Panc1 (cell line): ENCODE measurements around the gene LRSAM1. TPM values are rescaled to one million over a fixed set of nuclear protein-coding genes. Genes with fewer than 3 reads are reported as not detected.

Source experiments
- ATAC-seq: fragments of 200-7000 bp; cut with Tn5 transposase; 2 replicates; pipeline ENCODE4 v1.9.1; 2020; ENCODE audit warnings: mild to moderate bottlenecking, moderate library complexity
- BruUV-seq: library from RNA; stranded (reverse); fragments of 400-500 nt; replicated peaks from 2 replicates; lab custom pipeline; 2021; lab: Mats Ljungman, UMichigan
- CTCF ChIA-PET: fragments of 300-600 bp; sonication (Branson Sonifier 250); formaldehyde crosslinking; loops from one replicate; lab custom pipeline; 2022; ENCODE audit warnings: antibody characterized with exemption; lab: Charles Lee
- POLR2A ChIA-PET: fragments of 300-600 bp; sonication (Branson Sonifier 250); formaldehyde crosslinking; loops from one replicate; lab custom pipeline; 2022; ENCODE audit warnings: antibody characterized with exemption; lab: Charles Lee
- DNase-seq: peaks from one replicate; pipeline ENCODE4 v3.0.0-alpha.2; 2010; ENCODE audit warnings: low read depth, low spot score
- H3K27ac ChIP-seq: 2 replicates; pipeline ENCODE4 v1.5.1; 2011; ENCODE audit warnings: mild to moderate bottlenecking, low read length, inconsistent platforms
- H3K27me3 ChIP-seq: fragments of 200-500 bp; sonication (Bioruptor generic); 2 replicates; pipeline ENCODE4 v1.6.0; 2014; ENCODE audit warnings: low read length, inconsistent platforms; ENCODE audit not compliant: control insufficient read depth, insufficient read depth
- H3K36me3 ChIP-seq: fragments of 200-500 bp; sonication (Bioruptor generic); 2 replicates; pipeline ENCODE4 v1.5.1; 2014; ENCODE audit warnings: inconsistent platforms, mild to moderate bottlenecking, low read length, moderate library complexity; ENCODE audit not compliant: control insufficient read depth, insufficient read depth
- H3K4me1 ChIP-seq: 2 replicates; pipeline ENCODE4 v1.5.1; 2011; ENCODE audit warnings: inconsistent platforms, mild to moderate bottlenecking, low read length, moderate library complexity; ENCODE audit not compliant: control insufficient read depth, insufficient read depth
- H3K4me3 ChIP-seq, 2 experiments: 2 replicates each; pipeline ENCODE4 v1.5.1; 2011 to 2012; ENCODE audit warnings: low read depth in 2 of 2, low read length in 2 of 2, mild to moderate bottlenecking in 2 of 2, inconsistent platforms in 1 of 2, moderate library complexity in 1 of 2
- H3K9me3 ChIP-seq: fragments of 200-500 bp; sonication (Bioruptor generic); 2 replicates; pipeline ENCODE4 v1.5.1; 2014; ENCODE audit warnings: low read depth, mild to moderate bottlenecking, inconsistent platforms, low read length, moderate library complexity; ENCODE audit not compliant: control insufficient read depth, insufficient read depth
- CTCF ChIP-seq: fragments of 450-650 bp; IDR thresholded peaks from 2 replicates; pipeline ENCODE4 v1.5.1; 2017; ENCODE audit warnings: mild to moderate bottlenecking
- POLR2AphosphoS5 ChIP-seq: IDR thresholded peaks from 2 replicates; pipeline ENCODE4 v1.6.1; 2012; ENCODE audit warnings: mild to moderate bottlenecking, low read depth, low read length, moderate library complexity
- REST ChIP-seq, 2 experiments: IDR thresholded peaks; 2 replicates each; pipeline ENCODE4 v1.6.1; 2011 to 2012; ENCODE audit warnings: low read depth in 2 of 2, control low read depth in 1 of 2, low read length in 1 of 2, mild to moderate bottlenecking in 1 of 2, moderate library complexity in 1 of 2; ENCODE audit not compliant: insufficient read depth in 1 of 2
- SIN3A ChIP-seq: IDR thresholded peaks from 2 replicates; pipeline ENCODE4 v1.6.1; 2012; ENCODE audit warnings: low read depth, mild to moderate bottlenecking, low read length, moderate library complexity, borderline replicate concordance; ENCODE audit not compliant: insufficient read depth
- TCF7L2 ChIP-seq: IDR thresholded peaks from 2 replicates; pipeline ENCODE4 v1.6.1; 2011; ENCODE audit warnings: mild to moderate bottlenecking, low read depth, low read length, inconsistent platforms
- in situ Hi-C: cut with HindIII; loops from 2 replicates; pipeline ENCODE4 v1.10.0; 2016; ENCODE audit warnings: low sequenced_read_pairs, low pct_unique_long_range_greater_than_20kb
- intact Hi-C: fragments of 100-400 bp; cut with micrococcal nuclease; formaldehyde crosslinking; loops from one replicate; pipeline ENCODE4 v1.10.0; 2022; ENCODE audit not compliant: unreplicated experiment
- total RNA-seq: library from RNA; stranded (reverse); gene quantifications from one replicate; pipeline ENCODE4 v1.2.1, GENCODE V29; 2021; ENCODE audit not compliant: unreplicated experiment

LRSAM1 gene
- total RNA-seq, 1 experiment from 2014 or later = 15.4 TPM

- Histone ChIP-seq H3K4me3 (no peak overlapping the region), H3K27ac (0 out of 2 replicates have a peak overlapping the region, but pooled peaks have one; percentile 29), H3K4me1 (peaks cover 30% of the 10 kb centered on the region), H3K9me3 (no peaks in the 10 kb centered on the region), H3K27me3 (no peaks in the 10 kb centered on the region), H3K36me3 (no peaks in the 10 kb centered on the region)
- TF ChIP-seq CTCF (no peak), TCF7L2 (no peak), REST (IDR thresholded peaks at IDR 0.05; ENCODE audit: insufficient read depth in 1 of 2, low read depth in 2 of 2, low read length in 1 of 2) (peak in 1 of 2 experiments; percentile 63; a peak in 1 of 4 replicates), SIN3A (no peak), POLR2AphosphoS5 (no peak)
- DNase-seq = no peak
- BruUV-seq = no TSS peak
- intact Hi-C loops = no loop called here
- no peak for ATAC-seq
- in situ Hi-C loops = no loop called here
- CTCF ChIA-PET = no interaction called here
- POLR2A ChIA-PET = no interaction called here
Measured at GRCh38 chr9:127548352-127548881, 97.1 kb downstream of the LRSAM1 start.

- Histone ChIP-seq H3K27ac (no peak overlapping the region), H3K9me3 (no peaks in the 10 kb centered on the region), H3K4me3 (no peak overlapping the region), H3K27me3 (no peaks in the 10 kb centered on the region), H3K36me3 (no peaks in the 10 kb centered on the region), H3K4me1 (peaks cover 29% of the 10 kb centered on the region)
- ATAC-seq (no peak), DNase-seq (no peak)
- POLR2A ChIA-PET = no interaction called here
- intact Hi-C loops (no loop called here), in situ Hi-C loops (no loop called here)
- TF ChIP-seq TCF7L2 (no peak), SIN3A (no peak), POLR2AphosphoS5 (no peak), REST (IDR thresholded peaks at IDR 0.05; ENCODE audit: insufficient read depth in 1 of 2, low read depth in 2 of 2, low read length in 1 of 2) (no peak), CTCF (no peak)
- no TSS peak for BruUV-seq
- CTCF ChIA-PET = no interaction called here
Measured at GRCh38 chr9:127549218-127549617, 97.9 kb downstream of the LRSAM1 start.
